Measurements from ENCODE around the gene RNF217. TPM values are rescaled to one million over a fixed set of nuclear protein-coding genes. Genes with fewer than 3 reads are reported as not detected.

RNF217 gene
- total and polyA plus RNA-seq, 2 of the 13 experiments (the other 11 are each of a cell fraction or from before 2014, with no cell fraction given), result 2.2 to 2.4 TPM

- TF ChIP-seq NFAT5 (CRISPR knock-in tag; IDR thresholded peaks at IDR 0.05), result no peak
- no peak for TF ChIP-seq ARNTL (CRISPR knock-in tag; IDR thresholded peaks at IDR 0.05)
Observed at GRCh38 chr6:124973780-124974179, 11.5 kb downstream of the RNF217 start (continued).

DNA sequence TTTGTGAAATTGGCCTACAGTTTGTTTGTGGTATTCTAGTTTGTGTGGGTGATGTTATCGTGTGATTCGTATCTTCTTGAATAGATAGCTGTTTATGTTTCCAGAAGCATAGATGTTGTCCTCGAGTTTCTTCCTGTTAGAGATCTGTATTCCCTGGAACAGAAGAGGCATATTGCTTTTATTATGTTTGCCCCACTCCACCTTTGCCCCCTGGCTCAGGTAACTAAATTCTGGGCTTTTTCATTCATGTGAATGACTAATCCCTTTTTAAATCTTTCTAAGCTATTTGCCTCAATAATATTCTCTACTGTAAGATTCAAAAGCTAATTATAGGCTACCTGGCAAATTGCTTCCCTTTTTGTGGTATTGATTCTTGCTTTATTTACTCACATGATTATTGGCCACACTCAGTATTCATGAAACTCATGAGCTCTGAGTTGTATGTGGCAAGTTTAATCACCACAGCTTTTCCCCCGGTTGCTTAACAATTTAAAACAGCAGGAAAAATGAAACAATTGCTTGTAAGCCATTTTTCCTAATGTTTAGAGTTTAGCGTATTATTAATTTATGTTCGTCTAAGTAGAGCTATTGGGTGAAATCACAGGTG lies 12.6 kb downstream of the RNF217 start:
- Histone ChIP-seq H2AFZ (ENCODE audit: low read length) (no peak overlapping the region), H3K4me2 (ENCODE audit: low read depth, low read length) (no peak overlapping the region), H3K79me2 (ENCODE audit: insufficient read depth, low read length) (no peaks in the 10 kb centered on the region), H3K9me3 (ENCODE audit: low read length) (no peaks in the 10 kb centered on the region), H4K20me1 (ENCODE audit: insufficient read depth, low read length) (no peaks in the 10 kb centered on the region), H3K27ac (ENCODE audit: extremely low read length, insufficient read depth, low read length) (no peak overlapping the region), H3K36me3 (replicated peaks in 1 of 2; ENCODE audit: control insufficient read depth in 1 of 2, insufficient read depth in 2 of 2, low read length in 2 of 2) (no peaks in the 10 kb centered on the region), H3K27me3 (ENCODE audit: control insufficient read depth in 1 of 2, insufficient read depth in 2 of 2, low read length in 2 of 2) (no peaks in the 10 kb centered on the region), H3K9ac (ENCODE audit: insufficient read depth, low read depth, low read length) (no peak overlapping the region), H3K4me3 (replicated peaks in 1 of 3; ENCODE audit: insufficient read depth in 1 of 3, low read depth in 2 of 3, low read length in 3 of 3) (no peak overlapping the region), H3K4me1 (ENCODE audit: insufficient read depth, low read length) (no peaks in the 10 kb centered on the region)
- BruUV-seq (replicated peaks), result no TSS peak
- no peak for TF ChIP-seq ZNF761 (CRISPR knock-in tag; conservative IDR thresholded peaks at IDR 0.05)
- TF ChIP-seq ZEB1 (IDR thresholded peaks at IDR 0.05; ENCODE audit: insufficient replicate concordance, low read depth), result no peak
- TF ChIP-seq ZNF883 (CRISPR knock-in tag; IDR thresholded peaks at IDR 0.05; ENCODE audit: not compliant biosample characterization), result no peak
- no peak for TF ChIP-seq ZNF652 (CRISPR knock-in tag; IDR thresholded peaks at IDR 0.05; ENCODE audit: borderline replicate concordance, low read depth)
- no peak for TF ChIP-seq PCBP1 (IDR thresholded peaks at IDR 0.05; ENCODE audit: borderline replicate concordance, low read depth, low read length)
- TF ChIP-seq SOX13 (IDR thresholded peaks at IDR 0.05), result no peak
- TF ChIP-seq SOX13 (CRISPR knock-in tag; conservative IDR thresholded peaks at IDR 0.05 in 1 of 2, IDR thresholded peaks at IDR 0.05 in 1 of 2), result no peak
- TF ChIP-seq ISL2 (CRISPR knock-in tag; IDR thresholded peaks at IDR 0.05), result no peak
- no peak for TF ChIP-seq HNRNPH1 (optimal IDR thresholded peaks at IDR 0.05; ENCODE audit: low read depth, low read length)
- TF ChIP-seq, protein P1, sequence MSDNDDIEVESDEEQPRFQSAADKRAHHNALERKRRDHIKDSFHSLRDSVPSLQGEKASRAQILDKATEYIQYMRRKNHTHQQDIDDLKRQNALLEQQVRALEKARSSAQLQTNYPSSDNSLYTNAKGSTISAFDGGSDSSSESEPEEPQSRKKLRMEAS (IDR thresholded peaks at IDR 0.05), result no peak
- TF ChIP-seq ZBTB7B (CRISPR knock-in tag; IDR thresholded peaks at IDR 0.05), result no peak
- TF ChIP-seq MIXL1 (CRISPR knock-in tag; IDR thresholded peaks at IDR 0.05), result no peak
- no peak for TF ChIP-seq PAXIP1 (CRISPR knock-in tag; conservative IDR thresholded peaks at IDR 0.05)
- no peak for FAIRE-seq
- in situ Hi-C loops (cut with HindIII; ENCODE audit: extremely low pct_ligation_motif_present, low pct_unique_long_range_greater_than_20kb) (no loop called here), intact Hi-C loops (cut with micrococcal nuclease; ENCODE audit: unreplicated experiment) (no loop called here)
- CTCF ChIA-PET (ENCODE audit: low intra/inter-chr PET ratio, low total read pairs), result no interaction called here
- no peak for DNase-seq (ENCODE audit: low spot score)
- ATAC-seq, result no peak
- 52% methylated on average over 6 of the region's 6 CpGs for WGBS (ENCODE audit: low lambda C conversion rate)
- POLR2A ChIA-PET, result no interaction called here

Data from HepG2 (cell line).